Astrocyte of the spinal cord (primary cell): ENCODE data around the gene PNLIPRP1.

Source experiments
- DNase-seq: peaks from one replicate; pipeline ENCODE4 v3.0.0; 2011; ENCODE audit warnings: low read depth, low spot score
- H3K4me3 ChIP-seq: 2 replicates; pipeline ENCODE4 v1.5.1; 2011; ENCODE audit warnings: low read depth, mild to moderate bottlenecking, low read length, moderate library complexity
- in situ Hi-C: cut with HindIII; loops from 2 replicates; pipeline ENCODE4 v1.10.0; 2017; ENCODE audit warnings: low sequenced_read_pairs
- TF ChIP-seq, protein P1 (sequence below): IDR thresholded peaks from 2 replicates; pipeline ENCODE4 v1.5.1; 2012; ENCODE audit warnings: low read depth, mild to moderate bottlenecking, low read length, inconsistent platforms

PNLIPRP1 gene

GRCh38 chr10:116615199-116615776 lies 24.5 kb downstream of the PNLIPRP1 start:
- TF ChIP-seq, protein P1, sequence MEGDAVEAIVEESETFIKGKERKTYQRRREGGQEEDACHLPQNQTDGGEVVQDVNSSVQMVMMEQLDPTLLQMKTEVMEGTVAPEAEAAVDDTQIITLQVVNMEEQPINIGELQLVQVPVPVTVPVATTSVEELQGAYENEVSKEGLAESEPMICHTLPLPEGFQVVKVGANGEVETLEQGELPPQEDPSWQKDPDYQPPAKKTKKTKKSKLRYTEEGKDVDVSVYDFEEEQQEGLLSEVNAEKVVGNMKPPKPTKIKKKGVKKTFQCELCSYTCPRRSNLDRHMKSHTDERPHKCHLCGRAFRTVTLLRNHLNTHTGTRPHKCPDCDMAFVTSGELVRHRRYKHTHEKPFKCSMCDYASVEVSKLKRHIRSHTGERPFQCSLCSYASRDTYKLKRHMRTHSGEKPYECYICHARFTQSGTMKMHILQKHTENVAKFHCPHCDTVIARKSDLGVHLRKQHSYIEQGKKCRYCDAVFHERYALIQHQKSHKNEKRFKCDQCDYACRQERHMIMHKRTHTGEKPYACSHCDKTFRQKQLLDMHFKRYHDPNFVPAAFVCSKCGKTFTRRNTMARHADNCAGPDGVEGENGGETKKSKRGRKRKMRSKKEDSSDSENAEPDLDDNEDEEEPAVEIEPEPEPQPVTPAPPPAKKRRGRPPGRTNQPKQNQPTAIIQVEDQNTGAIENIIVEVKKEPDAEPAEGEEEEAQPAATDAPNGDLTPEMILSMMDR = no peak

GRCh38 chr10:116620423-116621400 lies 30.0 kb downstream of the PNLIPRP1 start, which contains the start of gene PNLIPRP2:
PNLIPRP2 (plus strand) TSS chr10:116620953.
- no peak for DNase-seq
- TF ChIP-seq, protein P1 = no peak
- H3K4me3 ChIP-seq = no peak within 1 kb of the TSS
- in situ Hi-C loops = no loop called here

More at GRCh38 chr10:116615199-116615776, 24.5 kb downstream of the PNLIPRP1 start:
- in situ Hi-C loops = no loop called here
- no peak overlapping the region for H3K4me3 ChIP-seq
- no peak for DNase-seq

GRCh38 chr10:116621476-116621875 lies 30.7 kb downstream of the PNLIPRP1 start:
- in situ Hi-C loops = no loop called here
- TF ChIP-seq, protein P1 = no peak
- H3K4me3 ChIP-seq = no peak overlapping the region
- DNase-seq = no peak

DNA sequence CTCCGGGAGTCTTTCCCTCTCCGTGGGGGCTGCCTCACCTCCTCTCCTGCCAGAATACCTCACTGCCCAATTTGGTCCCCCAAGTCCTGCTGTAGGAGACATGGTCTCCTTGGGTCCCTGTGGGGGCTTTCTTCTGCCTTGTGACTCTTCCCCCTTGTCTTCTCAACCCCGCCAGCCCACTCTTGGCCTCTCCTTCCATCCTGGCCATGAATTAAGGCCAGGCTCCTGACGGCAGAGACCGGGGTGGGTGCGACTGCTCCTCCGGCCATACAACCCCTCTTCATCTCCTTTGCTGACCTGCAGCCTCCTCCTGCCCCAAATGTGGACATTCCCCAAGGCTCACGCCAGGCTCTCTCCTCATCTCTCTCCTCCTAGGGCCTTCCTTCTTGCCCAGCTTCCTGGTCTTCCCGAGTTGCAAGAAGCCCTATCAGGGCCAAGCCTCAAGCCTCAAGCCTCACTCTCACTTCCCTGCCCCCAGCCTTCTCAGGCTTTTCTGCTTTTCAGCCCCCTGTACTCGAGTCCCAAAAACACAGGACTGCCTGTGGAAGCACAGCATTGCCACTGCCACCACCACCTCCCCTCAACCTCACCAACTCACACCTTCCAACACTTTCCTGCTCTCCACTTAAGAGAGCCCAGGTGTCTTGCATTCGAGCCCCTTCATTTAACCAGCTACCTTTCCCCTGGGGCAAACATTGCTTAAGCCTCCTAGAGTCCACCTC lies 31.3 kb downstream of the PNLIPRP1 start:
- in situ Hi-C loops = no loop called here
- DNase-seq = no peak
- H3K4me3 ChIP-seq = no peak overlapping the region
- TF ChIP-seq, protein P1 = no peak

GRCh38 chr10:116625845-116626244 lies 35.1 kb downstream of the PNLIPRP1 start:
- DNase-seq = no peak
- no peak overlapping the region for H3K4me3 ChIP-seq
- TF ChIP-seq, protein P1 = no peak
- in situ Hi-C loops = no loop called here

GRCh38 chr10:116626815-116627214 lies 36.1 kb downstream of the PNLIPRP1 start:
- no peak for DNase-seq
- in situ Hi-C loops = no loop called here
- no peak overlapping the region for H3K4me3 ChIP-seq
- TF ChIP-seq, protein P1 = no peak
